ENCODE data around the gene MTOR.
"Not testable (repeated sequence)": the region's sequence is repeated elsewhere in the genome, so short reads cannot be mapped to it uniquely, and the experiment has no call there.

The MTOR gene

DNA sequence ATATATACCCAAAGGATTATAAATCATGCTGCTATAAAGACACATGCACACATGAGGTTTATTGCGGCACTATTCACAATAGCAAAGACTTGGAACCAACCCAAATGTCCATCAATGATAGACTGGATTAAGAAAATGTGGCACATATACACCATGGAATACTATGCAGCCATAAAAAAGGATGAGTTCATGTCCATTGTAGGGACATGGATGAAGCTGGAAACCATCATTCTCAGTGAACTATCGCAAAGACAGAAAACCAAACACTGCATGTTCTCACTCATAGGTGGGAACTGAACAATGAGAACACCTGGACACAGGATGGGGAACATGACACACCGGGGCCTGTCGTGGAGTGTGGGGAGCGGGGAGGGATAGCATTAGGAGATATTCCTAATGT is 95.6 kb downstream of the MTOR start:
- not testable (repeated sequence) for H3K27me3 ChIP-seq (ENCODE audit: insufficient read depth, low read length, poor library complexity); H2BK15ac ChIP-seq (replicated peaks; ENCODE audit: low read depth); H3K4me3 ChIP-seq (ENCODE audit: low read length); H2BK120ac ChIP-seq (ENCODE audit: low read depth, low read length); H3K79me2 ChIP-seq (ENCODE audit: control insufficient read depth, insufficient read depth, low read length); H3K23ac ChIP-seq (ENCODE audit: low read length); H3K36me3 ChIP-seq (ENCODE audit: control insufficient read depth, insufficient read depth, low read length); H3K4me1 ChIP-seq (ENCODE audit: control insufficient read depth, low read depth, low read length); H3K4ac ChIP-seq (ENCODE audit: low read depth, low read length); H3K4me2 ChIP-seq (ENCODE audit: low read length); H4K8ac ChIP-seq (ENCODE audit: low read depth, low read length); H2BK5ac ChIP-seq (ENCODE audit: low read length); H3K27ac ChIP-seq (ENCODE audit: low read depth, low read length); H3K56ac ChIP-seq (ENCODE audit: low read length); H3K18ac ChIP-seq (ENCODE audit: low read length); H3K79me1 ChIP-seq (ENCODE audit: low read length); H2AK5ac ChIP-seq (ENCODE audit: low read length); H3K9ac ChIP-seq (ENCODE audit: low read length); DNase-seq; H4K5ac ChIP-seq (ENCODE audit: low read length)
- no CpG with 5 or more reads among the region's 5 CpGs for WGBS (ENCODE audit: extremely low coverage, insufficient coverage, low lambda C conversion rate)

DNA sequence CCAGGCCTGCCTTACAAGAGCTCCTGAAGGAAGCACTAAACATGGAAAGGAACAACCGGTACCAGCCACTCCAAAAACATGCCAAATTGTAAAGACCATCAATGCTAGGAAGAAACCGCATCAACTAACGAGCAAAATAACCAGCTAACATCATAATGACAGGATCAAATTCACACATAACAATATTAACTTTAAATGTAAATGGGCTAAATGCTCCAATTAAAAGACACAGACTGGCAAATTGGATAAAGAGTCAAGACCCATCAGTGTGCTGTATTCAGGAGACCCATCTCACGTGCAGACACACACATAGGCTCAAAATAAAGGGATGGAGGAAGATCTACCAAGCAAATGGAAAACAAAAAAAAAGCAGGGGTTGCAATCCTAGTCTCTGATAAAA is 99.6 kb downstream of the MTOR start:
- not testable (repeated sequence) for H3K23ac ChIP-seq (ENCODE audit: low read length); H3K4ac ChIP-seq (ENCODE audit: low read depth, low read length); H4K8ac ChIP-seq (ENCODE audit: low read depth, low read length); H2BK5ac ChIP-seq (ENCODE audit: low read length); H3K79me2 ChIP-seq (ENCODE audit: control insufficient read depth, insufficient read depth, low read length); H2BK120ac ChIP-seq (ENCODE audit: low read depth, low read length); DNase-seq; H3K79me1 ChIP-seq (ENCODE audit: low read length); H3K4me2 ChIP-seq (ENCODE audit: low read length); H3K36me3 ChIP-seq (ENCODE audit: control insufficient read depth, insufficient read depth, low read length); H3K9ac ChIP-seq (ENCODE audit: low read length); H3K27me3 ChIP-seq (ENCODE audit: insufficient read depth, low read length, poor library complexity); H3K4me3 ChIP-seq (ENCODE audit: low read length); H4K5ac ChIP-seq (ENCODE audit: low read length); H3K4me1 ChIP-seq (ENCODE audit: control insufficient read depth, low read depth, low read length); H2AK5ac ChIP-seq (ENCODE audit: low read length); H2BK15ac ChIP-seq (replicated peaks; ENCODE audit: low read depth); H3K56ac ChIP-seq (ENCODE audit: low read length); H3K18ac ChIP-seq (ENCODE audit: low read length); H3K27ac ChIP-seq (ENCODE audit: low read depth, low read length)
- WGBS (ENCODE audit: extremely low coverage, insufficient coverage, low lambda C conversion rate), result no CpG with 5 or more reads among the region's 4 CpGs

DNA sequence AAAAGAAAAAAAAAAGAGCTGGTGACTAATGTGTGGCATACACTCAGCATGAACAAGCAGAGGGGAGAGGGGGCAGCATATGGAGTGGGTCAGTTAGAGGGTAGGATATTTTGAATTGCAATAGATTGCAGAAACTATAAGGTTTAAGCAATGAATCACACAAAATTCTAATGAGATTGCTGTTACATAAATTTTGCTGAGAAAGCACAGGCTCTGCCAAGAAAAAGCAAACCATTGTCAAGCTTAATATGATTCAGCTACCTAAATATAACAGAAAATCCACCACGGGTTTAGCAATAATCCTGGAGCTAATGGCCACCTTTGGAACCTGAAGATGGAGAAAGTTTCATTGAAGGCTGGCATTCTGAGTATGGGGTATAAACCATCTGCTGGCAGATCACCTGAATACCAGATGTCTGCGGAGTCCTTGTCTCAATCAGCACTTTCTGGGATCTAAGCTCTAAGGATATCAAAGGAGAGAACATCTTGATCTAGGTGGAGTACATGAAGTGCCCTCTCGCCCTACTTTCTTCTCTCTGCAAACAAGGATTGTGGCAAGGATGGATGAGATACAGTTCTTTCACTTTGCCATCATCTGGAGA is 103.5 kb downstream of the MTOR start:
- H3K27me3 ChIP-seq (ENCODE audit: insufficient read depth, low read length, poor library complexity), result no peaks in the 10 kb centered on the region
- no peak for DNase-seq
- H3K79me1 ChIP-seq (ENCODE audit: low read length), result no peaks in the 10 kb centered on the region
- H3K4me2 ChIP-seq (ENCODE audit: low read length), result no peak overlapping the region
- H3K79me2 ChIP-seq (ENCODE audit: control insufficient read depth, insufficient read depth, low read length), result no peaks in the 10 kb centered on the region
- no CpG with 5 or more reads among the region's 3 CpGs for WGBS (ENCODE audit: extremely low coverage, insufficient coverage, low lambda C conversion rate)
- H2AK5ac ChIP-seq (ENCODE audit: low read length), result no peak overlapping the region
- no peak overlapping the region for H2BK15ac ChIP-seq (replicated peaks; ENCODE audit: low read depth)
- H3K4me1 ChIP-seq (ENCODE audit: control insufficient read depth, low read depth, low read length), result no peaks in the 10 kb centered on the region
- no peak overlapping the region for H2BK5ac ChIP-seq (ENCODE audit: low read length)
- H3K4ac ChIP-seq (ENCODE audit: low read depth, low read length), result no peak overlapping the region
- no peak overlapping the region for H3K9ac ChIP-seq (ENCODE audit: low read length)
- H3K56ac ChIP-seq (ENCODE audit: low read length), result no peak overlapping the region
- no peak overlapping the region for H3K23ac ChIP-seq (ENCODE audit: low read length)
- no peak overlapping the region for H4K8ac ChIP-seq (ENCODE audit: low read depth, low read length)
- H3K18ac ChIP-seq (ENCODE audit: low read length), result no peak overlapping the region
- H3K4me3 ChIP-seq (ENCODE audit: low read length), result no peak overlapping the region
- no peak overlapping the region for H3K27ac ChIP-seq (ENCODE audit: low read depth, low read length)
- no peak overlapping the region for H4K5ac ChIP-seq (ENCODE audit: low read length)
- peaks cover 5% of the 10 kb centered on the region for H3K36me3 ChIP-seq (ENCODE audit: control insufficient read depth, insufficient read depth, low read length)
- H2BK120ac ChIP-seq (ENCODE audit: low read depth, low read length), result no peak overlapping the region

DNA sequence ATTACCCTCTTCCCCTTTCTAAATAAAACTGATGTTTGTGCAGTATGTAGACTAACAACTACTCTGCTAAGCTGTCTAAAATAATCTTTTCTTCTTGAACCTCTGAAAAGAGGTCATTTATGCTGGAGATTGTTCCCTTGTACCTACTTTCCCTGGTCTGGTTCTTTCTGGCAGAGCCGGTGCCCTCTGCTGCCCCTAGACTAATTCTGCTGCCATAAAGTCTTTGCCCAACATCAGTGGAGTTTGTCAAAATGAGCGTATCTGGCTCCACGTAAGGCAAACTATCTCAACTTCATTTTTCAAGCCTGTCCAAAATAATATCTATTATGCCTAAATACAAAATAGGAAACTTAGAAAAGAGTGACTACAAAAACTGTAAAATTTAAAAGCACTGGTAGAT is 104.1 kb downstream of the MTOR start:
- H3K4ac ChIP-seq (ENCODE audit: low read depth, low read length), result no peak overlapping the region
- no CpG with 5 or more reads among the region's 3 CpGs for WGBS (ENCODE audit: extremely low coverage, insufficient coverage, low lambda C conversion rate)
- no peak overlapping the region for H4K8ac ChIP-seq (ENCODE audit: low read depth, low read length)
- H4K5ac ChIP-seq (ENCODE audit: low read length), result no peak overlapping the region
- H3K18ac ChIP-seq (ENCODE audit: low read length), result no peak overlapping the region
- H3K4me2 ChIP-seq (ENCODE audit: low read length), result no peak overlapping the region
- H3K79me2 ChIP-seq (ENCODE audit: control insufficient read depth, insufficient read depth, low read length), result no peaks in the 10 kb centered on the region
- no peak overlapping the region for H3K9ac ChIP-seq (ENCODE audit: low read length)
- H2BK5ac ChIP-seq (ENCODE audit: low read length), result no peak overlapping the region
- no peak overlapping the region for H2BK15ac ChIP-seq (replicated peaks; ENCODE audit: low read depth)
- no peaks in the 10 kb centered on the region for H3K4me1 ChIP-seq (ENCODE audit: control insufficient read depth, low read depth, low read length)
- no peak overlapping the region for H3K4me3 ChIP-seq (ENCODE audit: low read length)
- H2BK120ac ChIP-seq (ENCODE audit: low read depth, low read length), result no peak overlapping the region
- H3K27me3 ChIP-seq (ENCODE audit: insufficient read depth, low read length, poor library complexity), result no peaks in the 10 kb centered on the region
- no peaks in the 10 kb centered on the region for H3K79me1 ChIP-seq (ENCODE audit: low read length)
- H3K27ac ChIP-seq (ENCODE audit: low read depth, low read length), result no peak overlapping the region
- DNase-seq, result no peak
- H3K36me3 ChIP-seq (ENCODE audit: control insufficient read depth, insufficient read depth, low read length), result peaks cover 5% of the 10 kb centered on the region
- H3K56ac ChIP-seq (ENCODE audit: low read length), result no peak overlapping the region
- no peak overlapping the region for H3K23ac ChIP-seq (ENCODE audit: low read length)
- H2AK5ac ChIP-seq (ENCODE audit: low read length), result no peak overlapping the region

DNA sequence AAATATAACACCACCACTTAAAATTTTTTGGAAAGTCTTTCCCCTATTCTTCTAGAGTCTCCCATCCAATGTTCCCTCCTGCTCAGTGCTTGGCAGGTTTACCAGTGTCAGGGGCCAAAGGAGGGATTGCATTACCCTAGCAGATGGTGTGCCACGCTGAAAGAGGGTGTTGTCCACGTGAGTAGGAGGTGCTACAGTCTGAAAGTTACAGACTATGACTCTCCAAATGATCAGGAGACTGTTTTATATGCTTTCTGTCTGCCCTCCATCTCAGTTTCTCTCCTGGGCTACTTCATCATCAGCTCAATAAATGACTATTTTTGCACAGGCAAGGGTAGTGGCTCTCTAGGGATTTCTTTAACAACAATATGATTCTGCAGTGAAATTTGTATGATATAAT is 104.5 kb downstream of the MTOR start:
- Histone ChIP-seq H2BK5ac (ENCODE audit: low read length) (no peak overlapping the region), H2BK120ac (ENCODE audit: low read depth, low read length) (no peak overlapping the region), H3K36me3 (ENCODE audit: control insufficient read depth, insufficient read depth, low read length) (peaks cover 5% of the 10 kb centered on the region), H3K4me2 (ENCODE audit: low read length) (no peak overlapping the region), H3K79me1 (ENCODE audit: low read length) (no peaks in the 10 kb centered on the region), H3K79me2 (ENCODE audit: control insufficient read depth, insufficient read depth, low read length) (no peaks in the 10 kb centered on the region), H3K9ac (ENCODE audit: low read length) (no peak overlapping the region), H4K8ac (ENCODE audit: low read depth, low read length) (no peak overlapping the region), H3K18ac (ENCODE audit: low read length) (no peak overlapping the region), H3K56ac (ENCODE audit: low read length) (no peak overlapping the region), H2AK5ac (ENCODE audit: low read length) (no peak overlapping the region), H2BK15ac (replicated peaks; ENCODE audit: low read depth) (no peak overlapping the region), H4K5ac (ENCODE audit: low read length) (no peak overlapping the region), H3K4me3 (ENCODE audit: low read length) (no peak overlapping the region), H3K23ac (ENCODE audit: low read length) (no peak overlapping the region), H3K4ac (ENCODE audit: low read depth, low read length) (no peak overlapping the region), H3K4me1 (ENCODE audit: control insufficient read depth, low read depth, low read length) (no peaks in the 10 kb centered on the region), H3K27me3 (ENCODE audit: insufficient read depth, low read length, poor library complexity) (no peaks in the 10 kb centered on the region), H3K27ac (ENCODE audit: low read depth, low read length) (no peak overlapping the region)
- no peak for DNase-seq
- WGBS (ENCODE audit: extremely low coverage, insufficient coverage, low lambda C conversion rate), result no CpG with 5 or more reads among the region's 2 CpGs

DNA sequence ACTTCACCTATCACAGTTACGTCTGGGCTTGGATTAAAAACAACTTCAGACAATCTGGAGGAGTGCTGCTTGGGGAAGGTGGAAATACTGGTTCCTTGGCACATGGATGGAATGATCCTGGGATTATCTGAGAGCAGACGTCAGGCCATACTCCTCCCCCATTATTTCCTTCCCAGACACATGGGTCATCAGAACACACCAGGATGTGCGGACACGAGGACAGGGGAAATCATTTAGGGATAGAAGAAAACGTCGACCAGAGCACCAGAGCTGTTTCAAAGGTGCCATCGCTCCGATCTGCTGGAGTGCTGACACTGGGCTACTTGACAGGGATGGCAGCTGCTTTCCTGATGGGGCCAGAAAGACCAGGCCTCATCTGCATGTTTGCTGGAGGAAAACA is 105.0 kb downstream of the MTOR start:
- Histone ChIP-seq H2BK5ac (ENCODE audit: low read length) (no peak overlapping the region), H2BK15ac (replicated peaks; ENCODE audit: low read depth) (no peak overlapping the region)

More for the DNA sequence above, 105.0 kb downstream of the MTOR start:
- Histone ChIP-seq H3K18ac (ENCODE audit: low read length) (no peak overlapping the region), H3K56ac (ENCODE audit: low read length) (no peak overlapping the region), H2BK120ac (ENCODE audit: low read depth, low read length) (no peak overlapping the region), H3K79me2 (ENCODE audit: control insufficient read depth, insufficient read depth, low read length) (no peaks in the 10 kb centered on the region), H3K27me3 (ENCODE audit: insufficient read depth, low read length, poor library complexity) (no peaks in the 10 kb centered on the region), H4K5ac (ENCODE audit: low read length) (no peak overlapping the region), H3K4me2 (ENCODE audit: low read length) (no peak overlapping the region), H3K79me1 (ENCODE audit: low read length) (no peaks in the 10 kb centered on the region), H3K4ac (ENCODE audit: low read depth, low read length) (no peak overlapping the region), H3K4me1 (ENCODE audit: control insufficient read depth, low read depth, low read length) (no peaks in the 10 kb centered on the region), H3K4me3 (ENCODE audit: low read length) (no peak overlapping the region), H3K27ac (ENCODE audit: low read depth, low read length) (no peak overlapping the region), H3K36me3 (ENCODE audit: control insufficient read depth, insufficient read depth, low read length) (peaks cover 5% of the 10 kb centered on the region), H3K23ac (ENCODE audit: low read length) (no peak overlapping the region), H2AK5ac (ENCODE audit: low read length) (no peak overlapping the region), H3K9ac (ENCODE audit: low read length) (no peak overlapping the region), H4K8ac (ENCODE audit: low read depth, low read length) (no peak overlapping the region)
- no peak for DNase-seq
- WGBS (ENCODE audit: extremely low coverage, insufficient coverage, low lambda C conversion rate), result no CpG with 5 or more reads among the region's 8 CpGs
